MM.1S (cell line): ENCODE results near the gene CEL.
"Not testable (repeated sequence)": the region's sequence is repeated elsewhere in the genome, so short reads cannot be mapped to it uniquely, and the experiment has no call there.

ENCODE experiments used
- DNase-seq: peaks from one replicate; pipeline ENCODE4 v3.0.0-alpha.2; 2015
- H2AFZ ChIP-seq: fragments of 300-600 bp; sonication (generic); 2 replicates; pipeline ENCODE4 v1.6.0; 2016; ENCODE audit warnings: antibody characterized with exemption, low read length
- H3F3A ChIP-seq: fragments of 300-600 bp; sonication (generic); 2 replicates; pipeline ENCODE4 v1.6.1; 2016; ENCODE audit warnings: mild to moderate bottlenecking, antibody characterized with exemption, low read length, moderate library complexity, mixed read lengths; ENCODE audit not compliant: insufficient read depth
- H3K27ac ChIP-seq: fragments of 300-600 bp; sonication (generic); 2 replicates; pipeline ENCODE4 v1.5.1; 2016; ENCODE audit warnings: mild to moderate bottlenecking, low read length
- H3K27me3 ChIP-seq: fragments of 300-600 bp; sonication (generic); replicated peaks from 2 replicates; pipeline ENCODE4 v1.6.0; 2016; ENCODE audit warnings: low read length; ENCODE audit not compliant: insufficient read depth
- H3K36me3 ChIP-seq: fragments of 300-600 bp; sonication (generic); replicated peaks from 2 replicates; pipeline ENCODE4 v1.6.1; 2016; ENCODE audit warnings: mild to moderate bottlenecking, low read length, mixed read lengths; ENCODE audit not compliant: insufficient read depth
- H3K4me1 ChIP-seq: fragments of 300-600 bp; sonication (generic); 2 replicates; pipeline ENCODE4 v1.6.1; 2016; ENCODE audit warnings: low read length, mixed read lengths
- H3K4me2 ChIP-seq: fragments of 300-600 bp; sonication (generic); 2 replicates; pipeline ENCODE4 v1.6.0; 2016; ENCODE audit warnings: low read depth, low read length
- H3K4me3 ChIP-seq: fragments of 300-600 bp; sonication (generic); 2 replicates; pipeline ENCODE4 v1.5.1; 2016; ENCODE audit warnings: low read length, mixed read lengths
- H3K79me2 ChIP-seq: fragments of 300-600 bp; sonication (generic); 2 replicates; pipeline ENCODE4 v1.6.1; 2016; ENCODE audit warnings: mixed run types, low read length, mixed read lengths
- H3K9ac ChIP-seq: fragments of 300-600 bp; sonication (generic); 2 replicates; pipeline ENCODE4 v1.6.1; 2016; ENCODE audit warnings: low read length, mixed read lengths
- H3K9me2 ChIP-seq: fragments of 300-600 bp; sonication (generic); replicated peaks from 2 replicates; pipeline ENCODE4 v1.6.1; 2016; ENCODE audit warnings: mild to moderate bottlenecking, low read length, mixed read lengths; ENCODE audit not compliant: insufficient read depth
- H3K9me3 ChIP-seq: fragments of 300-600 bp; sonication (generic); replicated peaks from 2 replicates; pipeline ENCODE4 v1.6.1; 2016; ENCODE audit warnings: mild to moderate bottlenecking, low read length, mixed read lengths; ENCODE audit not compliant: insufficient read depth
- H4K20me1 ChIP-seq: fragments of 300-600 bp; sonication (generic); 2 replicates; pipeline ENCODE4 v1.6.1; 2016; ENCODE audit warnings: mild to moderate bottlenecking, low read length, moderate library complexity, mixed read lengths; ENCODE audit not compliant: insufficient read depth
- EZH2 ChIP-seq: fragments of 300-600 bp; sonication (generic); optimal IDR thresholded peaks from 2 replicates; pipeline ENCODE3; 2017; ENCODE audit warnings: low read depth, mild to moderate bottlenecking, antibody characterized with exemption, low read length, mixed read lengths
- EZH2phosphoT487 ChIP-seq: fragments of 300-600 bp; sonication (generic); IDR thresholded peaks from 2 replicates; pipeline ENCODE4 v1.6.1; 2018; ENCODE audit warnings: antibody characterized with exemption, low read length
- TF ChIP-seq, protein P1 (sequence below): fragments of 300-600 bp; sonication (generic); IDR thresholded peaks from 2 replicates; pipeline ENCODE4 v1.5.1; 2016; ENCODE audit warnings: antibody characterized with exemption, low read length, mixed read lengths

Gene CEL

DNA sequence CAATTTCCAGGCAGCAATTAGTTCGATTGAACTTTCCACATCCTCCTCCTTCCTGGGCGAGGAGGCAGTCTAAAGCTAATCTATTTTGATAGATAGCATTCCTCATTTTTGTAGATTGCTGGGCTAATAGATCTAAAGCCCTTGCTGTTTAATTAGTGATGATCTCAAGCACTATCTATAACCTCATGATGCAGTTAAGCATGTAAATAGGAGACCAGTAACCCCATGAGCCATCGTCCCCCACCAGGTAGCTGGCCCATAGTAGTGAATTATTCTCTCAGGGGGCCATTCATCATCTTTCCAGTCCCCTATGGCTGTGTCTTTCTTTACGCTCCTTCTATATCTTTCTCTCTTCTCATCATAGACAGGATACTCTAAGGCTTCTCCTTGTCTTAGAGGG lies 14.9 kb downstream of the CEL start:
- Histone ChIP-seq H3K9me2 (no peaks in the 10 kb centered on the region), H3K9me3 (no peaks in the 10 kb centered on the region), H2AFZ (no peak overlapping the region), H3K36me3 (no peaks in the 10 kb centered on the region), H3K4me3 (no peak overlapping the region), H3K79me2 (no peaks in the 10 kb centered on the region), H3K27ac (no peak overlapping the region), H3F3A (no peaks in the 10 kb centered on the region), H4K20me1 (no peaks in the 10 kb centered on the region), H3K4me1 (no peaks in the 10 kb centered on the region), H3K4me2 (no peak overlapping the region), H3K27me3 (peaks cover 65% of the 10 kb centered on the region), H3K9ac (no peak overlapping the region)
- no peak for DNase-seq
- TF ChIP-seq EZH2phosphoT487, result no peak
- TF ChIP-seq, protein P1, sequence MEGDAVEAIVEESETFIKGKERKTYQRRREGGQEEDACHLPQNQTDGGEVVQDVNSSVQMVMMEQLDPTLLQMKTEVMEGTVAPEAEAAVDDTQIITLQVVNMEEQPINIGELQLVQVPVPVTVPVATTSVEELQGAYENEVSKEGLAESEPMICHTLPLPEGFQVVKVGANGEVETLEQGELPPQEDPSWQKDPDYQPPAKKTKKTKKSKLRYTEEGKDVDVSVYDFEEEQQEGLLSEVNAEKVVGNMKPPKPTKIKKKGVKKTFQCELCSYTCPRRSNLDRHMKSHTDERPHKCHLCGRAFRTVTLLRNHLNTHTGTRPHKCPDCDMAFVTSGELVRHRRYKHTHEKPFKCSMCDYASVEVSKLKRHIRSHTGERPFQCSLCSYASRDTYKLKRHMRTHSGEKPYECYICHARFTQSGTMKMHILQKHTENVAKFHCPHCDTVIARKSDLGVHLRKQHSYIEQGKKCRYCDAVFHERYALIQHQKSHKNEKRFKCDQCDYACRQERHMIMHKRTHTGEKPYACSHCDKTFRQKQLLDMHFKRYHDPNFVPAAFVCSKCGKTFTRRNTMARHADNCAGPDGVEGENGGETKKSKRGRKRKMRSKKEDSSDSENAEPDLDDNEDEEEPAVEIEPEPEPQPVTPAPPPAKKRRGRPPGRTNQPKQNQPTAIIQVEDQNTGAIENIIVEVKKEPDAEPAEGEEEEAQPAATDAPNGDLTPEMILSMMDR, result no peak
- no peak for TF ChIP-seq EZH2

DNA sequence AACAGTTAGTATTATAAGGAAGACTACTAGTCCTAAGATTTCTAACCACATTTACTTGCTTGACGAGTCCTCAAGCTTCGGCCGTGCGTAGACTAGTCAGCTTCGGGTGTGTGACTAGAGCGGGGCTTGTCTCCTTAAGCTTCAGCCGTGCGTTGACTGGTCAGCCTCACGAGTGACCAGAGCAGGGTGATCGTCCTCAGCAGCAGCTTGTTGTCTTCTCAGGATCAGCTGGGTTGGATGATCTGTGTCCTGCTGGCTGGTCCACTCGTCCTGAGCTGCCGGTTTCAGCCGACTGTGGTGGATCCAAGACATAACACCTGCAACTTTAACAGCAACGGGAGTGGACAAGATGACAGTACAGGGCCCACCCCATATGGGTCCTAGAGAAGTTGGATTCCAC lies 16.7 kb downstream of the CEL start:
- H3K4me1 ChIP-seq, result no peaks in the 10 kb centered on the region
- H3K36me3 ChIP-seq, result no peaks in the 10 kb centered on the region
- no peak for TF ChIP-seq EZH2
- no peak for TF ChIP-seq EZH2phosphoT487
- H3K79me2 ChIP-seq, result no peaks in the 10 kb centered on the region
- H4K20me1 ChIP-seq, result no peaks in the 10 kb centered on the region
- H3K27me3 ChIP-seq, result peaks cover 68% of the 10 kb centered on the region
- H3K4me3 ChIP-seq, result no peak overlapping the region
- H3K4me2 ChIP-seq, result no peak overlapping the region
- no peak overlapping the region for H3K27ac ChIP-seq
- no peaks in the 10 kb centered on the region for H3F3A ChIP-seq
- DNase-seq, result no peak
- H3K9me2 ChIP-seq, result no peaks in the 10 kb centered on the region
- no peaks in the 10 kb centered on the region for H3K9me3 ChIP-seq
- no peak overlapping the region for H3K9ac ChIP-seq
- no peak overlapping the region for H2AFZ ChIP-seq

DNA sequence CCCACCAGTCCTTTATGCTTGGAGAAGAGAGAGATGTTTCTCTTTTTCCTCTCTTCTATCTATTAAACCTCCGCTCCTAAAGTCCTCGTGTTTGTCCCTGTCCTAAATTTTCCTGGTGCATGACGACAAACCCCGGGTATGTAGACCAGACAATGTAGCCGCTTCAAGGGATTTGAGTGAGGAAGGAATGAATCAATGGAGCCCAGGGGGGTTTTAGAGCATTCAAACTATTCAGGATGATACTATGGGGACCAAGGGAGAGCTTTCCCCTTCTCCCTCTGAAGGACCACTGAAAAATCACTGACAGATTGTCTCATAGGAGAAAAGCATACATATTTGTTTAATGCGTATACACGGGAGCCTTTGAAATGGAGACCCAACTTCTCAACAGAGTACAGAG lies 18.4 kb downstream of the CEL start:
- H3K79me2 ChIP-seq, result no peaks in the 10 kb centered on the region
- no peaks in the 10 kb centered on the region for H3K9me3 ChIP-seq
- no peaks in the 10 kb centered on the region for H3K36me3 ChIP-seq
- H3K4me3 ChIP-seq, result no peak overlapping the region
- H3K4me1 ChIP-seq, result no peaks in the 10 kb centered on the region
- DNase-seq, result no peak
- H3K4me2 ChIP-seq, result no peak overlapping the region
- H4K20me1 ChIP-seq, result no peaks in the 10 kb centered on the region
- peaks cover 55% of the 10 kb centered on the region for H3K27me3 ChIP-seq
- H3K9me2 ChIP-seq, result no peaks in the 10 kb centered on the region
- no peaks in the 10 kb centered on the region for H3F3A ChIP-seq
- H2AFZ ChIP-seq, result no peak overlapping the region
- no peak overlapping the region for H3K9ac ChIP-seq
- H3K27ac ChIP-seq, result no peak overlapping the region
- TF ChIP-seq EZH2phosphoT487 (no peak), EZH2 (no peak)
- TF ChIP-seq, protein P1, result no peak

DNA sequence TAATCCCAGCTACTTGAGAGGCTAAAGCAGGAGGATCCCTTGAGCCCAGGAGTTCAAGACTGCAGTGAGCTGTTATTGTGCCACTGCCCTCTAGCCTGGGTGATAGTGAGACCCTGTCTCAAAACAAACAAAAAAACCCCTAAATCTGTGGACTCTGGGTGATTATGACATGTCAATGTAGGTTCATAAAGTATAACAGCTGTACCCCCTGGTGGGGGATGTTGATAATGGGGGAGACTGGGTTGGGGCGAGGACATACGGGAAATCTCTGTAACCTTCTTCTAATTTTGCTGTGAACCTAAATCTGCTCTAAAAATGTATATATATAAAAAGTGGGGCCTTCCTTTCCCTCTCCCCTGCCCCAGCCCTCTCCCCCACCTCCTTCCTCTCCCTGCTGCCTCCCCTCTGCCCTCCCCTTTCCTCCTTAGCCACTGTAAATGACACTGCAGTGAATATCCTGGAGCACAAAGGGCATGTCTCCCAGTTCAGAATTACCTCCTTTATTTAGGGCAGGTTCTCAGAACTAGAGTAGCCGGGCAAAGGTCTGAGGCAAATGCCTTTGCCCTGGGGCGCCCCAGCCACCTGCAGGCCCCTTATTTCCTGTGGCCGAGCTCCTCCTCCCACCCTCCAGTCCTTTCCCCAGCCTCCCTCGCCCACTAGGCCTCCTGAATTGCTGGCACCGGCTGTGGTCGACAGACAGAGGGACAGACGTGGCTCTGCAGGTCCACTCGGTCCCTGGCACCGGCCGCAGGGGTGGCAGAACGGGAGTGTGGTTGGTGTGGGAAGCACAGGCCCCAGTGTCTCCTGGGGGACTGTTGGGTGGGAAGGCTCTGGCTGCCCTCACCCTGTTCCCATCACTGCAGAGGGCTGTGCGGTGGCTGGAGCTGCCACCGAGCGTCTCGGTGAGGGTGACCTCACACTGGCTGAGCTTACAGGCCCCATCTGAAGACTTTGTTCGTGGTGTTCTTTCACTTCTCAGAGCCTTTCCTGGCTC lies 19.3 kb downstream of the CEL start:
- not testable (repeated sequence) for H3K27ac ChIP-seq, DNase-seq, H3F3A ChIP-seq, H3K9me2 ChIP-seq, H2AFZ ChIP-seq, H4K20me1 ChIP-seq, H3K4me1 ChIP-seq, H3K79me2 ChIP-seq, H3K36me3 ChIP-seq, H3K9ac ChIP-seq, H3K9me3 ChIP-seq, H3K4me3 ChIP-seq, H3K4me2 ChIP-seq
- peaks cover 46% of the 10 kb centered on the region for H3K27me3 ChIP-seq

DNA sequence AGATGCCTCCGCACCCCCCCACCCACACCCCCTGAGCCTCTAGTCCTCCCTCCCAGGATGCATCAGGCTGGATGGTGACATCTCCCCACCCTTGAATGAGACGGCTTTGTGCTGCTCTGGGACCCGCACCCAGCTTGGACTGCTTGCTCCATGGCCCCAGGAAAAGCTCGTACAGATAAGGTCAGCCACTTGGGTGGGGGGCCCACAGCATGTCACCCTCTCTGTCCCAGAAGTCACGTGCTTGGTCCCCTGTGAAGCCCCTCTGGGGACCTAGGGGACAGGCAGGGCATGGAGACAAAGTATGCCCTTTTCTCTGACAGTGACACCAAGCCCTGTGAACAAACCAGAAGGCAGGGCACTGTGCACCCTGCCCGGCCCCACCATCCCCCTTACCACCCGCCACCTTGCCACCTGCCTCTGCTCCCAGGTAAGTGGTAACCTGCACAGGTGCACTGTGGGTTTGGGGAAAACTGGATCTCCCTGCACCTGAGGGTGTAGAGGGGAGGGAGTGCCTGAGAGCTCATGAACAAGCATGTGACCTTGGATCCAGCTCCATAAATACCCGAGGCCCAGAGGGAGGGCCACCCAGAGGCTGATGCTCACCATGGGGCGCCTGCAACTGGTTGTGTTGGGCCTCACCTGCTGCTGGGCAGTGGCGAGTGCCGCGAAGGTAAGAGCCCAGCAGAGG lies 20.3 kb downstream of the CEL start:
- H3F3A ChIP-seq, DNase-seq, H3K9me2 ChIP-seq, H3K4me3 ChIP-seq, H4K20me1 ChIP-seq, H3K79me2 ChIP-seq, H2AFZ ChIP-seq, H3K9ac ChIP-seq, H3K9me3 ChIP-seq, H3K4me1 ChIP-seq, H3K36me3 ChIP-seq, H3K27ac ChIP-seq, H3K4me2 ChIP-seq: not testable (repeated sequence)
- peaks cover 40% of the 10 kb centered on the region for H3K27me3 ChIP-seq

DNA sequence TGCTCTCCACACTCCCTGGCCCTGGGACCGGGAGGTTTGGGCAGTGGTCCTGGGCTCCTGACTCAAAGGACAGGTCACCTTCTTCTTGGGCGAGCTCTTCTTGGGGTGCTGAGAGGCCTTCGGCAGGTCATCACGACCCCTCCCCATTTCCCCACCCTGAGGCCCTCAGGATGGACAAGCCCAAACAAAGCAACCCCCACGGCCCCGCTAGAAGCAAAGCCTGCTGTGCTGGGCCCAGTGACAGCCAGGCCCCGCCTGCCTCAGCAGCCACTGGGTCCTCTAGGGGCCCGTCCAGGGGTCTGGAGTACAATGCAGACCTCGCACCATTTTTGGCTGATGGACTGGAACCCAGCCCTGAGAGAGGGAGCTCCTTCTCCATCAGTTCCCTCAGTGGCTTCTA lies 21.9 kb downstream of the CEL start:
- H3K4me3 ChIP-seq, H3F3A ChIP-seq, H3K36me3 ChIP-seq, H3K4me2 ChIP-seq, H3K4me1 ChIP-seq, H3K79me2 ChIP-seq, H3K9me2 ChIP-seq, DNase-seq, H3K9me3 ChIP-seq, H3K27ac ChIP-seq, H3K9ac ChIP-seq, H4K20me1 ChIP-seq, H2AFZ ChIP-seq: not testable (repeated sequence)
- H3K27me3 ChIP-seq, result peaks cover 29% of the 10 kb centered on the region
